Measurements from ENCODE around the gene GP5.

Gene GP5

DNA sequence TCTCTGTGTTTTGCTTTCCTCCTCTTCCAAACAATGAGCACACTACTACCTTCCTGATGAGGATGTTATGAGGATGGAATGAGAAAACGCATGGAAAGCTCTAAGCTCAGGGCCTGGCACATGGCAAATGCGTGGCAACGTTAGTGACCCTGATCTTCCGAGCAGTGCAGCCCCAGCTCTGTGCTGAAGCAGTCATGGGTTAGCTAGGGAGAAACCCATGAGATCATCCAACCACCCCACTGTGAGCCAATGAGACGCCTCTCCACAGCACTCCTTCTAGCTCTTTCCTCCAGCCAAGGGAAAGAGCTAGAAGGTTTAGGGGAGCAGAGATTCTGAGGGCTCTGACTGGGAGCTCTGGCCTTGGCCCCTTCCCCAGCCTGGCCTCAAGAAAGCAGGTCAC lies 52.4 kb downstream of the GP5 start:
- DNase-seq (ENCODE audit: extremely low spot score): no peak
- TF ChIP-seq, protein P1, sequence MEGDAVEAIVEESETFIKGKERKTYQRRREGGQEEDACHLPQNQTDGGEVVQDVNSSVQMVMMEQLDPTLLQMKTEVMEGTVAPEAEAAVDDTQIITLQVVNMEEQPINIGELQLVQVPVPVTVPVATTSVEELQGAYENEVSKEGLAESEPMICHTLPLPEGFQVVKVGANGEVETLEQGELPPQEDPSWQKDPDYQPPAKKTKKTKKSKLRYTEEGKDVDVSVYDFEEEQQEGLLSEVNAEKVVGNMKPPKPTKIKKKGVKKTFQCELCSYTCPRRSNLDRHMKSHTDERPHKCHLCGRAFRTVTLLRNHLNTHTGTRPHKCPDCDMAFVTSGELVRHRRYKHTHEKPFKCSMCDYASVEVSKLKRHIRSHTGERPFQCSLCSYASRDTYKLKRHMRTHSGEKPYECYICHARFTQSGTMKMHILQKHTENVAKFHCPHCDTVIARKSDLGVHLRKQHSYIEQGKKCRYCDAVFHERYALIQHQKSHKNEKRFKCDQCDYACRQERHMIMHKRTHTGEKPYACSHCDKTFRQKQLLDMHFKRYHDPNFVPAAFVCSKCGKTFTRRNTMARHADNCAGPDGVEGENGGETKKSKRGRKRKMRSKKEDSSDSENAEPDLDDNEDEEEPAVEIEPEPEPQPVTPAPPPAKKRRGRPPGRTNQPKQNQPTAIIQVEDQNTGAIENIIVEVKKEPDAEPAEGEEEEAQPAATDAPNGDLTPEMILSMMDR (IDR thresholded peaks at IDR 0.05; ENCODE audit: control extremely low read depth, extremely low read depth, low read depth, missing control alignments): no peak
- ChIA-PET POLR2A (no interaction called here), CTCF (interaction anchor here (2.7 to 6.7 kb wide), 4 partner anchors 12 to 566 kb away, joined by 7 to 96 read pairs (median 44); no protein-coding TSS in a partner anchor)

DNA sequence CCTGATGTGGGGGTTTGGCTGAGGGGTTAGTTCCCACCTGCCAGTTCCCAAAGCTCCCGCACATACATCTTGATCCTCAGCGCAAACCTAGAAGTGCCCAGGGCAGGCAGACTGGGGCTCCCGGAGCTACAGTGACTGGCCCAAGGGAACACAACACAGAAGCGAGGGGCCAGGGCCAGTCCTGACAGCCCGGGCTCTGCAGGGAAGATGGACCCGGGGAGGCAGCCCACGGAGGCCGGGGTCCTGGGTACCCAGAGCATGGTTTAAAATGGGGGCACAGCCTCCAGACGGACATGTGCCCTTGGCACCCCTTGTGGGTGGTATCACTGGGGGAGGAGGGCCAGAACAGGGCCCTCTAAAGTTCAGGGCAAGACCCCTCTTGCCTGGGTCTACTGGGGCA lies 53.0 kb downstream of the GP5 start:
- POLR2A ChIA-PET: no interaction called here
- CTCF ChIA-PET: interaction anchor here (1.4 to 6.7 kb wide), 5 partner anchors 12 to 565 kb away, joined by 4 to 96 read pairs (median 19); no protein-coding TSS in a partner anchor
- DNase-seq (ENCODE audit: extremely low spot score): no peak
- TF ChIP-seq, protein P1 (IDR thresholded peaks at IDR 0.05; ENCODE audit: control extremely low read depth, extremely low read depth, low read depth, missing control alignments): no peak

Data from GM10248 (cell line).